Muscle of arm (tissue), 14 donors: Measurements from ENCODE around the gene MYPN. TPM values are rescaled to one million over a fixed set of nuclear protein-coding genes. Genes with fewer than 3 reads are reported as not detected.
A peak's percentile ranks its signal among the peaks of the same experiment; 100 is the strongest.
"Not testable (repeated sequence)": the region's sequence is repeated elsewhere in the genome, so short reads cannot be mapped to it uniquely, and the experiment has no call there.

Experiments used
- DNase-seq: peaks from one replicate; pipeline ENCODE4 v3.0.0-alpha.2; 2013
- long read RNA-seq, 11 donors: transcript quantifications; one replicate each; lab custom pipeline, GENCODE V29; 2026
- polyA plus RNA-seq, 12 donors: library from polyadenylated mRNA; unstranded; fragments of 120-200 nt; gene quantifications; one replicate each; pipeline ENCODE4 v1.2.1, GENCODE V29; 2013; ENCODE audit not compliant: insufficient read length in 12 of 12

The MYPN gene
- 100 to 1,000 TPM in 4 of 12 donors, 10 to 100 TPM in 7, not detected in 1; 29.1 to 122 (median 89.3) TPM for polyA plus RNA-seq
- long read RNA-seq, donor 1: 0 reads
- long read RNA-seq, donor 2, partial matches to known transcripts: 63 of 63 reads
- long read RNA-seq, donor 2, other reads (novel, unspliced or antisense): 0 of 63 reads
- long read RNA-seq, donor 3, partial matches to known transcripts: 12 of 12 reads
- long read RNA-seq, donor 3, other reads (novel, unspliced or antisense): 0 of 12 reads
- long read RNA-seq, donor 4, partial matches to known transcripts: 6 of 6 reads
- long read RNA-seq, donor 4, other reads (novel, unspliced or antisense): 0 of 6 reads
- long read RNA-seq, donor 5: 0 reads
- long read RNA-seq, donor 6, partial matches to known transcripts: 25 of 25 reads
- long read RNA-seq, donor 6, other reads (novel, unspliced or antisense): 0 of 25 reads
- long read RNA-seq, donor 7, partial matches to known transcripts: 5 of 5 reads
- long read RNA-seq, donor 7, other reads (novel, unspliced or antisense): 0 of 5 reads
- long read RNA-seq, donor 8, partial matches to known transcripts: 60 of 60 reads
- long read RNA-seq, donor 8, other reads (novel, unspliced or antisense): 0 of 60 reads
- long read RNA-seq, donor 9, partial matches to known transcripts: 8 of 8 reads
- long read RNA-seq, donor 9, other reads (novel, unspliced or antisense): 0 of 8 reads
- long read RNA-seq, donor 10, full-length matches to known transcripts: 1 of 65 reads
- long read RNA-seq, donor 10, partial matches to known transcripts: 64 of 65 reads
- long read RNA-seq, donor 10, other reads (novel, unspliced or antisense): 0 of 65 reads
- long read RNA-seq, donor 11, partial matches to known transcripts: 16 of 16 reads
- long read RNA-seq, donor 11, other reads (novel, unspliced or antisense): 0 of 16 reads

- DNase-seq: no peak
These were observed at the start of gene MYPN for GRCh38 chr10:68109331-68109730. MYPN (plus strand) TSS chr10:68109488; CDS start chr10:68121439, 11,951 bp downstream.

GRCh38 chr10:68067029-68067428 is 42.3 kb upstream of the MYPN start:
- no peak for DNase-seq

- DNase-seq: no peak
These were observed 41.8 kb upstream of the MYPN start for GRCh38 chr10:68067508-68067907.

GRCh38 chr10:68073631-68074030 is 35.7 kb upstream of the MYPN start:
- no peak for DNase-seq

- peak; percentile 38 for DNase-seq
These were observed 35.1 kb upstream of the MYPN start for GRCh38 chr10:68074031-68074774.

GRCh38 chr10:68074775-68075549 is 34.3 kb upstream of the MYPN start, which contains the start of gene HERC4:
HERC4 (minus strand) TSS chr10:68075283; CDS start chr10:68073108, 2,175 bp downstream.
- DNase-seq: peak; percentile 94

GRCh38 chr10:68075550-68076004 is 33.7 kb upstream of the MYPN start:
- no peak for DNase-seq

GRCh38 chr10:68076081-68076480 is 33.2 kb upstream of the MYPN start:
- not testable (repeated sequence) for DNase-seq

- no peak for DNase-seq
These were observed 32.3 kb upstream of the MYPN start for GRCh38 chr10:68077026-68077425.

- DNase-seq: no peak
These were observed 29.9 kb upstream of the MYPN start for GRCh38 chr10:68079434-68079833.

- DNase-seq: no peak
These were observed 28.3 kb upstream of the MYPN start for GRCh38 chr10:68080853-68081431.

- DNase-seq: no peak
These were observed 27.4 kb upstream of the MYPN start for GRCh38 chr10:68081916-68082315.

GRCh38 chr10:68082872-68083271 is 26.4 kb upstream of the MYPN start:
- peak; percentile 31 for DNase-seq

GRCh38 chr10:68083953-68084352 is 25.3 kb upstream of the MYPN start:
- DNase-seq: no peak

- DNase-seq: no peak
These were observed 24.8 kb upstream of the MYPN start for GRCh38 chr10:68084469-68084868.

GRCh38 chr10:68086011-68086410 is 23.3 kb upstream of the MYPN start:
- DNase-seq: no peak

- DNase-seq: no peak
These were observed 22.2 kb upstream of the MYPN start for GRCh38 chr10:68086910-68087684.

GRCh38 chr10:68087685-68088401 is 21.4 kb upstream of the MYPN start:
- DNase-seq: no peak

GRCh38 chr10:68088740-68089139 is 20.5 kb upstream of the MYPN start:
- DNase-seq: no peak
